Kidney (tissue), 14 donors: ENCODE data around the gene PAPOLB. TPM values are rescaled to one million over a fixed set of nuclear protein-coding genes. Genes with fewer than 3 reads are reported as not detected.

Experiments used
- DNase-seq, 5 donors: peaks; one replicate each; pipeline ENCODE4 v3.0.0-alpha.2; 2013 to 2020
- FAIRE-seq: peaks from 2 replicates; lab custom pipeline; 2012; peaks lifted over from hg19 to GRCh38; lab: Jason Lieb, UNC
- H3K27ac ChIP-seq, 2 donors: one replicate each; pipeline ENCODE4 v1.7.0; 2013; ENCODE audit warnings: low read depth in 2 of 2, low read length in 2 of 2, inconsistent platforms in 1 of 2
- H3K27me3 ChIP-seq: one replicate; pipeline ENCODE4 v1.7.1; 2013; ENCODE audit warnings: low read length, inconsistent platforms; ENCODE audit not compliant: control insufficient read depth, insufficient read depth
- H3K36me3 ChIP-seq, 3 donors: one replicate each; pipeline versions ENCODE4 v1.7.0 to v1.7.1; 2013; ENCODE audit warnings: low read length in 3 of 3, control low read depth in 1 of 3, inconsistent platforms in 1 of 3; ENCODE audit not compliant: insufficient read depth in 3 of 3, control insufficient read depth in 2 of 3
- H3K4me1 ChIP-seq, 3 donors: one replicate each; pipeline versions ENCODE4 v1.7.0 to v1.7.1; 2013; ENCODE audit warnings: low read length in 3 of 3, inconsistent platforms in 1 of 3, low read depth in 1 of 3; ENCODE audit not compliant: control insufficient read depth in 2 of 3, insufficient read depth in 2 of 3
- H3K4me3 ChIP-seq, 3 donors: one replicate each; pipeline versions ENCODE4 v1.7.0 to v1.8.1; 2013; ENCODE audit warnings: low read length in 3 of 3, control low read depth in 1 of 3, inconsistent platforms in 1 of 3
- H3K9ac ChIP-seq, 3 donors: one replicate each; pipeline versions ENCODE4 v1.7.0 to v1.7.1; 2013; ENCODE audit warnings: low read length in 3 of 3, control low read depth in 1 of 3, inconsistent platforms in 1 of 3
- H3K9me3 ChIP-seq, 3 donors: one replicate each; pipeline versions ENCODE4 v1.7.0 to v1.7.1; 2013; ENCODE audit warnings: low read length in 3 of 3, control low read depth in 1 of 3, inconsistent platforms in 1 of 3; ENCODE audit not compliant: control insufficient read depth in 2 of 3, insufficient read depth in 1 of 3
- intact Hi-C: fragments of 100-400 bp; cut with DNase I; formaldehyde crosslinking; loops from one replicate; pipeline ENCODE4 v1.11.1; 2022
- polyA plus RNA-seq: library from polyadenylated mRNA; stranded (reverse); fragments of 350-450 nt; fragmentation: Illumina TruSeq; extraction: RNeasy Lipid Tissue Mini Kit (QIAGEN cat#74804); gene quantifications from one replicate; pipeline ENCODE4 v1.2.3, GENCODE V29; 2014; ENCODE audit warnings: low read depth, low replicate concordance; ENCODE audit not compliant: insufficient read depth
- total RNA-seq: library from RNA; stranded (reverse); fragmentation: NEBNext Ultra II Directional; extraction: Animal tissue kit (Norgen Biotek cat#: 25700); gene quantifications from one replicate; pipeline ENCODE4 v1.2.1, GENCODE V29; 2021
- TF ChIP-seq, protein P1 (sequence below): IDR thresholded peaks from 3 replicates; pipeline ENCODE4 v1.5.1; 2012; ENCODE audit warnings: mild to moderate bottlenecking, moderate library complexity, borderline replicate concordance; ENCODE audit not compliant: insufficient read depth; ENCODE audit errors: extremely low read depth
- donor health status: control.
- donor health status: control.
- donor health status: control.
- donor health status: control.
- donor health status: control.
- donor health status: DM: yes; HTN: yes; CAD: no.
- donor health status: Normal renal cell carcinoma (clear cell type).

The PAPOLB gene
- total and polyA plus RNA-seq, 2 donors from 2014 or later = 0.06 TPM; not detected in 1

DNA sequence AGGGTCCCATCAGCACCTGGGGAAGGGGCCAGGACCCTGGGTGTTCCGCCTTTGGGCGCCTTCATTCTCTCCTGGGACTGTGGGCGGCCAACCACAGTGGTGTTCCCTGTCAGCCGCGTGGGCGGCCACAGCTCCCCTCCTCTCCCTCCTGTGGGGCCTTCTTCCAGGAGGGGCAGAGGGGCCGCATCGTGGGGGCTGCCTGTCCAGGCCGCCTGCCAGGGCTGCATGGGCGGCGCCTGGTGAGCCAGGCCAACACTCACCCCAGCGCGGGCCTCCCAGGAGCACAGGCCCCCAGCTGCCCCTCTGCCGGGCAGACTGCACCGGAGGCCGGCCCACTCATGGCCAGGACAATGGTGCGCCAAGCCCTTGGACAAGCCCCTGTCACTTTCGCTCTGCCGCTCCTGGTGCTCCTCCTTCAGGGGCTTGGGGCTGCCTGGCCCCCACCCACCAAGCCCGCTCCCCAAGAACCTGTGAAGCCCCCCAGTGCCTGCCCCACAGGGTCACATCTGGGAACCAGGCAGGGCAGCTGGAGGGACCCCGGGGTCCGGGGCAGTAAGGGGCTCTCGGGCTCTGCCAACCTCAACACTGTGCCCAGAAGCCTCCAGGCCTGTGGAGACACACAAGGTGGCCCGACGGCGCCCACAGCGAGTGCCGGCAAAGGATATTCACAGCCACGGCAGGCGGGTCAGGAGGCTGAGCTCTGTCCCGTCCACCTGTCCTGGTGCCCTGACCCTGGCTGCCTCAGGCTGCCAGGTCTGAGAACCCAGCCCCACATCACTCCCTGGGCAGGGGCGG lies 43.6 kb downstream of the PAPOLB start:
- Histone ChIP-seq H3K4me3 (no peak overlapping the region), H3K27me3 (no peaks in the 10 kb centered on the region), H3K4me1 (peaks cover 0 to 3% (median 0%) of the 10 kb centered on the region in 3 donors), H3K36me3 (no peaks in the 10 kb centered on the region), H3K27ac (no peak overlapping the region), H3K9ac (no peak overlapping the region), H3K9me3 (no peaks in the 10 kb centered on the region)
- TF ChIP-seq, protein P1, sequence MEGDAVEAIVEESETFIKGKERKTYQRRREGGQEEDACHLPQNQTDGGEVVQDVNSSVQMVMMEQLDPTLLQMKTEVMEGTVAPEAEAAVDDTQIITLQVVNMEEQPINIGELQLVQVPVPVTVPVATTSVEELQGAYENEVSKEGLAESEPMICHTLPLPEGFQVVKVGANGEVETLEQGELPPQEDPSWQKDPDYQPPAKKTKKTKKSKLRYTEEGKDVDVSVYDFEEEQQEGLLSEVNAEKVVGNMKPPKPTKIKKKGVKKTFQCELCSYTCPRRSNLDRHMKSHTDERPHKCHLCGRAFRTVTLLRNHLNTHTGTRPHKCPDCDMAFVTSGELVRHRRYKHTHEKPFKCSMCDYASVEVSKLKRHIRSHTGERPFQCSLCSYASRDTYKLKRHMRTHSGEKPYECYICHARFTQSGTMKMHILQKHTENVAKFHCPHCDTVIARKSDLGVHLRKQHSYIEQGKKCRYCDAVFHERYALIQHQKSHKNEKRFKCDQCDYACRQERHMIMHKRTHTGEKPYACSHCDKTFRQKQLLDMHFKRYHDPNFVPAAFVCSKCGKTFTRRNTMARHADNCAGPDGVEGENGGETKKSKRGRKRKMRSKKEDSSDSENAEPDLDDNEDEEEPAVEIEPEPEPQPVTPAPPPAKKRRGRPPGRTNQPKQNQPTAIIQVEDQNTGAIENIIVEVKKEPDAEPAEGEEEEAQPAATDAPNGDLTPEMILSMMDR = no peak
- intact Hi-C loops = no loop called here
- DNase-seq = peak in 1 of 5 donors; percentile 61
- no peak for FAIRE-seq

DNA sequence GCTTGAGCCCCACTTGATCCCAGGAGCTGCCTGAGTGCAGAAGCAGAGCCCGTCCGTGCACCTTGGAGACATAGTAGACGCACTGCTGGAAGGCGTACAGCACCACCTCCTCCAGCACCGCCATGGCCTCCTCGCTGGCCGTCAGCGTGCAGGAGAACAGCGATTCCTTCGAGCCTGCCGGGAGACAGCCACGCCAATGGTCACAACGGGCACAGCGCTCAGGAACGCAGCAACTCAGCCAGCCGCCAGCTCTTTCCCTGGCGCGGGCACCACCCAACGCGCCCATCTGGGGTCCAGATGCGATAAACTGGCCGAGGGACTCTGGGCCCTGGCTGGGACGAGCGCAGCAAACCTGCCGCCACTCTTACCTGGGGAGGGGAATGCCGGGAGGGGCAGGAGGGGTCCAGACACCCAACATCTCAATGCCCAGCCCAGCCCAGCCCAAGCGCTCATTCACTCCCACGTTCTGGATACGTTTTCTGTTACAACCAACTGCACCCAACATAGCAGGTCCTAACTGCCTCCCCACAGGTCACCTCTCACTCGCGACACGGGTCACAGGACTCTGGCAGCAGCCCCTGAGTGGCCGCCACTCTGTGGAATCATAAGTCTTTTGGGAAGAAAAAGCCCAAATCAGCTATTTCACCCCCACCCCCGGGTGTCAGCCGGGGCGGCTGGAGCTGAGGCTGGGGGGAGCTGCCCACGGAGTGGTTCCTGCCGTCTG lies 44.5 kb downstream of the PAPOLB start:
- intact Hi-C loops = no loop called here
- no peak overlapping the region for H3K4me3 ChIP-seq
- peaks cover 0 to 3% (median 0%) of the 10 kb centered on the region in 3 donors for H3K4me1 ChIP-seq
- H3K9ac ChIP-seq = no peak overlapping the region
- TF ChIP-seq, protein P1 = no peak
- no peaks in the 10 kb centered on the region for H3K36me3 ChIP-seq
- peak in 1 of 5 donors; percentile 56 for DNase-seq
- H3K9me3 ChIP-seq = no peaks in the 10 kb centered on the region
- no peak overlapping the region for H3K27ac ChIP-seq
- H3K27me3 ChIP-seq = no peaks in the 10 kb centered on the region
- no peak for FAIRE-seq

DNA sequence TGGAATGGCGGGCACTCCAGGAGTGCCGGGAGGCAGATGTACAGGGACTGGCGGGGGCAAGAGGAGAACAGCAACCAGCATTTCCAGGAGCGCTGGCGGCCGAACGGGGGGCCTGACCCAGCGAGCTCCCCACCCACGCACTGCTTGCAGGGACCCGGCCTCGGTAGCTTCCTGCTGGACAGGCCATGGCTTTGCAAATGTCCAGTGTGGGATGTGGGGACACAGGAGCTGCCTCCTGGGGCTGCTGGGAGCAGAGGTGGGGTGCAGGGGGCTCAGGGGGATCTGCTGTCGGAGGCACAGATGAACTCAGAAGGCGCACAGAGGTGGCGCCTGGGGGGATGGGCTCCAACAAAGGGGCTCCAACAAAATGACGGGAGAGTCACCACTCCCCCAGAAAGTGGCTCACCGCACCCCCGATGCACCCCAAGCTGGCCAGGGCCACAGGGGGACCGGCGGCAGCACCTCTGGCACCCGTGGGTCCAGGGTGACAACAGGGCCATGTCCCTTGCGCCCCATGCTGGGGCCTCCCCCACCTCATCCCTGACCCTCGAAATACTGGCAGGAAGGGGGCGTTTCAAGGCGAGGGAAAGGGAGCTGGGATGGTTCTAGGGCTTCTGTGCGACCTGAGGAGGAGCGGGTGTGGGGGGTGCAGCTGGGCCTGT lies 45.3 kb downstream of the PAPOLB start:
- Histone ChIP-seq H3K4me3 (no peak overlapping the region), H3K9ac (no peak overlapping the region), H3K27ac (no peak overlapping the region), H3K4me1 (peaks cover 0 to 3% (median 0%) of the 10 kb centered on the region in 3 donors), H3K36me3 (no peaks in the 10 kb centered on the region), H3K9me3 (no peaks in the 10 kb centered on the region), H3K27me3 (no peaks in the 10 kb centered on the region)
- intact Hi-C loops = no loop called here
- TF ChIP-seq, protein P1 = no peak
- FAIRE-seq = no peak
- DNase-seq = no peak
